Activated CD4-positive, alpha-beta T cell treated with anti-CD3 and anti-CD28 coated beads for 48 hours (primary cell): ENCODE data around the gene AMOTL1.
"Not testable (repeated sequence)": the region's sequence is repeated elsewhere in the genome, so short reads cannot be mapped to it uniquely, and the experiment has no call there.

Experiments used
- DNase-seq: peaks from one replicate; pipeline ENCODE4 v3.0.0-alpha.2; 2020

The AMOTL1 gene

GRCh38 chr11:94828088-94828487 lies 59.9 kb downstream of the AMOTL1 start:
- no peak for DNase-seq

- DNase-seq = no peak
Observed at GRCh38 chr11:94830722-94831510, 62.8 kb downstream of the AMOTL1 start.

- DNase-seq = no peak
Observed at GRCh38 chr11:94831529-94831928, 63.4 kb downstream of the AMOTL1 start.

DNA sequence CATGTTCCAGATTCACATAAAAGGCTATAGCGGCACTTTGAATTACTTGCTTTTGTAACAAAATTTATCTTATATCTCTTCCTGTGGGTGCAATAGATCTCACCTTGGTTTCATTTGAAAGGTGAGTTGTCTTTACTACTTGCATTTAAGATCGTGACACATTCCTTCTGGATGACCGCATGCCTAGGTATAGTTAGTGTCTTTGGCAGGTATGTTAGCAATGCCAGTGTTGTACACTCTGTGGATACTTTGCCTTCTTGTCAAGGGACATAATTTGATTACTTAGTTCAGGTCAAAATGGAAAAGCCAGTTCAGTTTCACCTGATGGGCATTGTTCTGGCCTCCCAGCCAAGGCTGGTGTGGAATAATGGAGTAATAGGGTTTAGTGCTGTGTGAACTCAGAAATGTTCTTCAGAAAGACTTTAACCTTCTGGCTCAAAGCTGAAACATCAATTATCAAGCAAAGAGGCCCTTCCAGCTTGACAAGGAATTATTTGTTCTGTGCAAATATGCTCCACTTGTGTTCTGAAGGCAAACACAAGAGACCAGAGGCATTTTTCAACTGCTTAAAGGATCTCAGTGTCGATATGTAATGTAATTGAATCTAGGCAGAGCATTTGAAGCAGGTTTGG lies 64.6 kb downstream of the AMOTL1 start:
- no peak for DNase-seq

GRCh38 chr11:94834911-94835593 lies 66.9 kb downstream of the AMOTL1 start:
- no peak for DNase-seq

- DNase-seq = no peak
Observed at GRCh38 chr11:94835594-94835927, 67.4 kb downstream of the AMOTL1 start.

DNA sequence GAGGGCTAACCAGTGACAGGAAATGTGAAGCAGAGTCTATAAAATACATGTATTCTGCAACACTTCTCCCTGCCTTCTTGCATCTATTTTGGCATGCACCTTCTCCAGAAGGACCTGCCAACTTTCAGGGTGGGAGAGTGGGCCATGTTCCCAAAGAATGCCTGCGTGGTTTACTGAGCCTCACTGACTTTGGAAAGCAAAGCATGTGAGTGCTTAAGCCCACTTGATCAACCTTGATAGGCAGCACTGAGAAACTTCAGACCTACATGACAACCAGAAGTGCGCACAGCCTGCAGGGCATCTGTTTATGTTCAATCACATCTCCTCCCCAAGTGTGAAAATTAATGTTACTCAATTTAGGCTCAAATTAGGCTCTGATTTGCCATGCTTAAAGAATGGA lies 69.2 kb downstream of the AMOTL1 start:
- DNase-seq = no peak

- DNase-seq = no peak
Observed at GRCh38 chr11:94838027-94838731, 70.0 kb downstream of the AMOTL1 start.

DNA sequence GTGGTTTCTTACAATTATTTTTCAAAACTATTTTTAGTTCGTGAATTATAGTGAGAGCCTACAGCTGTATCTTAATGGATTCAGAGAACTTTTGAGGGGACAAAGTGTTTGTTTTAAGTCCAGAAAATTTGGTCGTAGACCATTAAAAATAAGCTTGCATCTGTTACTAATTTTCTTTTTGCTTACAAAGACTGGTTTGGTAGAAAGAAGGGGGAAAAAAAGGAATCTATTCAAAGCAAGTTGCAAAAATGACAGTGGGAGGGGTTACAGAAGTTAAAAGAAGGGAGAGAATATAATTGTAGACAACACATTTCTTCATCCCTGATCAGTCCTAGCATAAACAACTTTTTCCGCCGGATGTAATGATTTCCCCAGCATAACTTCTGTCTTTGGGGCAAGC lies 72.1 kb downstream of the AMOTL1 start:
- no peak for DNase-seq

GRCh38 chr11:94844031-94844430 lies 75.9 kb downstream of the AMOTL1 start:
- DNase-seq = no peak

DNA sequence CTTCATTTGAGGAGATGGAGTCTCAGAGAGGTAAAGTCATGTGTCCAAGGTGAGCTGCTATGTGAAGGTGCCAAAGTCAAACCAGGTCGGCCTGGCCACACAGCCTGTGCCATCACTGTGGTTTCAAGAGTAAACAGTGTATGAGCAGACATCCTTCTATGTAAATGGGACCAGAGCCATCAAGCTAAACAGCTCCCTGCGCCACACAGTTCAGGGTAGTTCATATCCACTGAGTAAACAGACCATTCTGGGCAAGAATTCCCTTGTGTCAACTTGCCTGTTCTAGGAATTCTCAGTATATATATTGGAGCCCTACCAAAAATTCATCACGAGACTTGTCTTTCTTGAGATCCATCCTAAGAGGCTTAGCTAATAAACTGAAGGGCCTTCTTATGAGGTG lies 77.5 kb downstream of the AMOTL1 start:
- no peak for DNase-seq

- no peak for DNase-seq
Observed at GRCh38 chr11:94849839-94850238, 81.7 kb downstream of the AMOTL1 start.

- no peak for DNase-seq
Observed at GRCh38 chr11:94851864-94852636, 83.9 kb downstream of the AMOTL1 start.

GRCh38 chr11:94853288-94853687 lies 85.1 kb downstream of the AMOTL1 start:
- not testable (repeated sequence) for DNase-seq

DNA sequence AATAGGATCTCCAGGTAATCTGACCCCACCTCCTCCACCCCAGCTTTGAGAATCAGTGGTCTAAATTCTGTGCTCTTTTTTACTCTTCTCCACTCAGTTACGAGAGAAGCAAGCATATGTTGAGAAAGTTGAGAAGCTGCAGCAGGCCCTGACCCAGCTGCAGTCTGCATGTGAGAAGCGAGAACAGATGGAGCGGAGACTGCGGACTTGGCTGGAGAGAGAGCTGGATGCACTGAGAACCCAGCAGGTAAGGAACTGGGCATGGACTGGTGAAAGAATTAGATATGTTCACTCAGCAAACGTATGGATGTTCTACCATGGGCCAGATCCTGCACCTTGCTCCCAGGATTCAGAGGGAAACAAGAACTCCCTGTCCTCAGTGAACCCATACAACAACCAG lies 85.7 kb downstream of the AMOTL1 start:
- DNase-seq = no peak

DNA sequence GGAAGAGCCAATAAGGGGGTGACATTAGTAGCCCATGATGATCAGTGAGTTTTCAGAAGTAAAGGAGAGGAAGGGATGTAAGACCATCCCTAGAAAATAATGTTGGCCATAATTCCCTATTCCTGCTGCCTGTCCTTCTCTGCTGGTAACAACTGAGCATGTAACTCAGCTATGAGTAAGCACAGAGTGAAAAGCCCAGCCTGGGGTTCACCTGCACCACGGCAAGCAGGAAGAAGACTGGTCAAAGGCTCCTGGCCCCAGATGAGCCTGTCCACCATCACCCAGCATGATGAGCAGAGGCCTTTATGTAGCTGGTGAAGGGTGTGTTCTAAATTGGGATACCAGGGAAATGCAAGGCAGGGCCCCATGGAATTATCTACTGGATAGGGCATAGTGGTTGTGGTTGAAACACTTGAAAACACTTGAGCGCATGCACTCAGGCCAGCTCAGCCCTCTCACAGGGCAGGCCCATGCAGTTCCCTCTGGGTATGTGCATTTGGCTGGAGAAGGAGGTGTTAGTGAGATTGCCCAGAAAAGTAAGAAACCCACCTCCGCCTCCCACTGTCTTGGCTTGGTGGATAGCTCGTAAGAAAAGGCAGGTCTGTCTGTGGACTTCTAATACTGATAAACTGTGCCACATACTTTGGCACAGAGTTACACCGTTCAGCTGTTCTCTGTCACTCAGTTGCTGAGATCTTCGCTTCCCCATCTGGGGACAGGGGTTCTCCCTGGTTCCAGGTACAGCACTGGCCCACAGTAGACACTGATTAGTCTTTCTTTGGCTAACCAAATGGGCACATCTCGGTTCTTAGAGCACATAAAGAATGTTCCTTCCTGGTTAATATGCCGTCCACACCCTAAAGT lies 86.8 kb downstream of the AMOTL1 start:
- no peak for DNase-seq

- DNase-seq = no peak
Observed at GRCh38 chr11:94855666-94856065, 87.5 kb downstream of the AMOTL1 start.

GRCh38 chr11:94856443-94856842 lies 88.3 kb downstream of the AMOTL1 start:
- no peak for DNase-seq

DNA sequence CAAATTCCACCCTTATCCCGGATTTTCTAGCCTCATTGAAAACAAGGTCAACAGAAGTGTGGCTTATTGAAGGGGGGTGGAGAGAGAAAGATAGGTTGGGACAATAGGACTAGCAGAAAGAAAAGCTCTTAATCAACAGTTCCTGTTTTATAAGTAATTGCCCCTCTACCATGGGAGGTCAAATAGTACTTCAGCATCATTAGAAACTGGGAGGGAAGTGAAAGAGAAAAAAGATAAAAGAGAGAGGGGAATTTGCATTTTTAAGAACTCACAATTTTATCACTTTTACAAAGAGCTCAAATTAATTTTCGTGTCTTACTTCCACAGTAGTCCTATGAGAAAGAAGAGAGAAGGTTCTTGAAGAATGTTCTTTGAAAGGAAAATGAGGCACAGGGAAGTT lies 89.2 kb downstream of the AMOTL1 start:
- no peak for DNase-seq

DNA sequence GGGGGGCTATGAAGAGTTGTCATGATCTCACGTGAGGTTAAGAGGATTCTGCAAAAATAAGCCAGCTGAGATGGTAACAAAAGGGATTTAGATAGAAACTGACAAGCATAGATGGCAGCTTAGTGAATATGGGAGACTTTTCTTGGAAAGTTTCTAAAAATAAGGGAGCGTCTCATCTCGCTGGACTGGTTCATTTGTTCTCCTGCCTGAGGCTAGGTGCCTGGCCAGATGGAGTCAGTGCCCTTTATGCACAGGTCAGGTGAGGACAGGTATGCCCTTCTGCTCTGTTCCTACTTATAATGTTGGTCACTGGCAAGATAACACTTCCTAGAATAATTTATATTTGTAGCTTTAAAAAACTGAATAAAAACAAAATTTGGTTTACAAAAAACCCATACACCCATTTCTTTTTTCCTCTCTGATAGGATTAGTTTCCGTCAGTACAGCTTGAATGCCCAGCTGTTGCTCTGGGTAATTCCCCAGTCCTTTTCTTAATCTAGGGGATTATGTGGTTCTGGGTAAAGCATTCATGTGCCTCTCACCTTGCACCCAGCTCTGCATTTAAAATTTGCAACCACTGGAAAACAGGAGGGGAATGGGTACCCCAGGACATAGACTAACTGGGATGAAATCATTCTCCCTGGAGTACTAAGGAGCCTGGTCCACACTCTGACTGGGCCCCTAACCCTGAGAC lies 90.0 kb downstream of the AMOTL1 start:
- DNase-seq = no peak

- no peak for DNase-seq
Observed at GRCh38 chr11:94860333-94860732, 92.2 kb downstream of the AMOTL1 start.
